Activated T-helper 2 cell treated with anti-CD3 and anti-CD28 coated beads, Interferon-gamma antibody, Interleukin-2, Interleukin-4, amounts not matched to agents 10 μg/mL and 5 μg/mL and 100 μg/mL, durations not matched to agents 14 hours and 24 hours and 36 hours (primary cell): ENCODE measurements around the gene MUC5AC. TPM values are rescaled to one million over a fixed set of nuclear protein-coding genes. Genes with fewer than 3 reads are reported as not detected.

Experiments
- DNase-seq: peaks from one replicate; pipeline ENCODE4 v3.0.0; 2021; ENCODE audit warnings: low spot score
- H3K27ac Mint-ChIP-seq: one replicate; pipeline ENCODE4 v1.8.0; 2021; ENCODE audit warnings: mixed read lengths
- H3K27me3 Mint-ChIP-seq: one replicate; pipeline ENCODE4 v1.8.0; 2021; ENCODE audit warnings: low read depth, mixed read lengths
- H3K36me3 Mint-ChIP-seq: one replicate; pipeline ENCODE4 v1.8.0; 2021; ENCODE audit warnings: low read depth, mixed read lengths
- H3K4me1 Mint-ChIP-seq: one replicate; pipeline ENCODE4 v1.8.0; 2021; ENCODE audit warnings: low read depth, mixed read lengths
- H3K4me3 Mint-ChIP-seq: one replicate; pipeline ENCODE4 v1.8.0; 2021; ENCODE audit warnings: low read depth, mild to moderate bottlenecking, moderate library complexity, mixed read lengths
- H3K9me3 Mint-ChIP-seq: one replicate; pipeline ENCODE4 v1.8.0; 2021; ENCODE audit warnings: mixed read lengths
- intact Hi-C: fragments of 100-400 bp; cut with micrococcal nuclease; formaldehyde crosslinking; loops from one replicate; pipeline ENCODE4 v1.15.1; 2023
- total RNA-seq: library from RNA; stranded (reverse); gene quantifications from 2 replicates; pipeline ENCODE4 v1.2.3, GENCODE V29; 2022

Gene MUC5AC
- total RNA-seq, 1 donor from 2014 or later, result not detected

DNA sequence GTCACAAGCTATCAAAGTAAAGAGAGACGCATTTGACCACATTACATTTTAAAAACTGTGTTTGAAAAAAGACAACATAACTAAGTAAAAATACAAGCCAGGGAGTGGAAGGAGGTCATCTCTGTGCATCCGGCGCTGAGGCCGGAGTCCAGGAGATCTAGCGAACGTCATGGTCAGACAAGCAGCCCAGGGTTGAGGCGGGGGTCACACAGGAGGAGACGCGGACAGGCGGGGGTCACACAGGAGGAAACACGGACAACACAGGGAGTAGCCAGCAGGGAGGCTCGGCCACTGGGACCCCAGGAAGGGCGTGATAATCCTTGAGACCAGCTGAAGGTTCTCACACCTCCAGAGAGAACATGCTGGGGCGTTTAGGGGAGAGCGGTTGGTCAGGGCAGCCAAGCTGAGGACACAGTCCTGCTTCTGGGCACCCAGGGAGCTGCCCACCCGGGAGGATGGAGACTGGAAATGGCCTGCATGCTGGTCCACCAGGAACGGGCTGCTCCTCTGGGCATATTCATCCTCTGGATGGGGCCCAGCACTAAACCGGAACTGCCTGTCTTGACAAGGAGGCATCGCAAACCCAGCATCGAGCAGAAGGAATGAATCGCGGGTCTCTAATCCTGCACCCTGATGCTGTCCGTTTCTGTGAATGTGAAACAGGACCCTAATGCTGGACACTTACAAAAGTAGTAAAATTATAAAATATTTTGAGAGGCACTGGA, 40.9 kb upstream of the MUC5AC start:
- no peak for DNase-seq
- Mint-ChIP-seq H3K27ac (no peak overlapping the region), H3K4me3 (no peak overlapping the region), H3K27me3 (no peaks in the 10 kb centered on the region), H3K36me3 (no peaks in the 10 kb centered on the region), H3K4me1 (no peaks in the 10 kb centered on the region), H3K9me3 (no peaks in the 10 kb centered on the region)
- intact Hi-C loops, result loop anchor here (10.0 kb wide), 1 partner anchor 398 kb away; no protein-coding TSS in a partner anchor

DNA sequence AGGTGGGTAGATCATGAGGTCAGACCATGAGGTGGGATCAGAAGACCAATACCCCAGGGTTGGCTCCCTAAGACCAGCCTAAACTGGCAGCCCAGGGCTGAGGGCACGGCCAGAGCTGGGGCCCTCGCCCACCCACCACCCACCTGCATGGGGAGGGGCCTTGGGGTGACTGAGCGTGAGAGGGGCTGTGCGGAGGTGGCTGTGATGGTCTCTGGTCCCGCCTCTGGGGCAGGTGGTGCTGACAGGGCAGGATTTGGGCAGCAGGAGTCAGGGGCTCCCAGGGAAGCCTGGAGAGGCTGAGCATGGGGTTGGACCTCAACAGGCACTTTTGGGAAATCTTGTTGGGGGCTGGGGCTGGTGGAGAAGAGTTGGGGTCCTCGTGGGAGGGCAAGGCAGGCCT, 39.8 kb upstream of the MUC5AC start:
- no peak for DNase-seq
- no peaks in the 10 kb centered on the region for H3K4me1 Mint-ChIP-seq
- no peaks in the 10 kb centered on the region for H3K36me3 Mint-ChIP-seq
- intact Hi-C loops, result loop anchor here (10.0 kb wide), 1 partner anchor 397 kb away; no protein-coding TSS in a partner anchor
- no peak overlapping the region for H3K27ac Mint-ChIP-seq
- no peaks in the 10 kb centered on the region for H3K27me3 Mint-ChIP-seq
- H3K9me3 Mint-ChIP-seq, result no peaks in the 10 kb centered on the region
- no peak overlapping the region for H3K4me3 Mint-ChIP-seq

DNA sequence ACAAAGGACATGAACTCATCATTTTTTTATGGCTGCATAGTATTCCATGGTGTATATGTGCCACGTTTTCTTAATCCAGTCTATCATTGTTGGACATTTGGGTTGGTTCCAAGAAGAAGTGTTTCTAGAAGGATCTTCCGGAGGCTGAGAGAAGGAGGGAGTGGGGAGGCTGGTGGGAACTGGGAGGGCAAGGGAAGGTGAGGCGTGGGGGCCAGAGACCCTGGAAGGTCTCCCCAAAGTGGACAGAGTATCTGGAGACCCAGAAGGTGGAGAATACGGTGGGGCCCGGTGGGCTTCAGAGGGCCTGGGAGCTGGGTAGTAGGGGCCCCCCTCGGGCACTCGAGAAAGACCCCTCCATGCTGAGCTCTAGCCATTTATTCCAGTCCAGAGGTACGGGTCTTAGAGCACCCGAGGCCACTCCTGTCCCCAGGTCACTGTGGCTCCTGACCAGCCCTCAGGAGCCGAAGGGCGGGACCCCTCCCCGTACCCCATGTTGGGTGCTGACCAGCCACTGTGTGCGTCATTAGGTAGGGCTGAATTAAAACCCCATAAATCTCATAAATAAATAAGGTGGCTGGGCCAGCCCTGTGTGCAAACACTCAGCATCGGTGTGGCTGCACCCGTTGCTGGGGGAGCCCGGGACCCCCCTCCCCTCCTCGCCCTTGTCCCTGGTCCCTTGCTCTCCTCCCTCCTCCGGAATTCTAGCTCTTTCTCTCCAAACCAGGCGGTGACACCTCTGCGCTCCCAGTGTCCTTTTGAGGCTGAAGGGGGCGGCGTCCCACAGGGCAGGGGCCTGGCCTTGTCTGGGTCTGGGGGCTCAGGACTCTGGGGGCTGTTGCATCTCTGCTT, 38.8 kb upstream of the MUC5AC start:
- no peak for DNase-seq
- Mint-ChIP-seq H3K27me3 (no peaks in the 10 kb centered on the region), H3K4me3 (no peak overlapping the region), H3K36me3 (no peaks in the 10 kb centered on the region), H3K4me1 (no peaks in the 10 kb centered on the region), H3K27ac (no peak overlapping the region), H3K9me3 (peaks cover under 1% of the 10 kb centered on the region)
- intact Hi-C loops, result loop anchor here (10.0 kb wide), 1 partner anchor 396 kb away; no protein-coding TSS in a partner anchor

- H3K4me1 Mint-ChIP-seq, result no peaks in the 10 kb centered on the region
- intact Hi-C loops, result loop anchor here (10.0 kb wide), 1 partner anchor 395 kb away; no protein-coding TSS in a partner anchor
- no peak for DNase-seq
- H3K27me3 Mint-ChIP-seq, result no peaks in the 10 kb centered on the region
- no peaks in the 10 kb centered on the region for H3K36me3 Mint-ChIP-seq
- peaks cover 7% of the 10 kb centered on the region for H3K9me3 Mint-ChIP-seq
- H3K27ac Mint-ChIP-seq, result no peak overlapping the region
- no peak overlapping the region for H3K4me3 Mint-ChIP-seq
These were observed 38.1 kb upstream of the MUC5AC start for GRCh38 chr11:1119604-1120146.

DNA sequence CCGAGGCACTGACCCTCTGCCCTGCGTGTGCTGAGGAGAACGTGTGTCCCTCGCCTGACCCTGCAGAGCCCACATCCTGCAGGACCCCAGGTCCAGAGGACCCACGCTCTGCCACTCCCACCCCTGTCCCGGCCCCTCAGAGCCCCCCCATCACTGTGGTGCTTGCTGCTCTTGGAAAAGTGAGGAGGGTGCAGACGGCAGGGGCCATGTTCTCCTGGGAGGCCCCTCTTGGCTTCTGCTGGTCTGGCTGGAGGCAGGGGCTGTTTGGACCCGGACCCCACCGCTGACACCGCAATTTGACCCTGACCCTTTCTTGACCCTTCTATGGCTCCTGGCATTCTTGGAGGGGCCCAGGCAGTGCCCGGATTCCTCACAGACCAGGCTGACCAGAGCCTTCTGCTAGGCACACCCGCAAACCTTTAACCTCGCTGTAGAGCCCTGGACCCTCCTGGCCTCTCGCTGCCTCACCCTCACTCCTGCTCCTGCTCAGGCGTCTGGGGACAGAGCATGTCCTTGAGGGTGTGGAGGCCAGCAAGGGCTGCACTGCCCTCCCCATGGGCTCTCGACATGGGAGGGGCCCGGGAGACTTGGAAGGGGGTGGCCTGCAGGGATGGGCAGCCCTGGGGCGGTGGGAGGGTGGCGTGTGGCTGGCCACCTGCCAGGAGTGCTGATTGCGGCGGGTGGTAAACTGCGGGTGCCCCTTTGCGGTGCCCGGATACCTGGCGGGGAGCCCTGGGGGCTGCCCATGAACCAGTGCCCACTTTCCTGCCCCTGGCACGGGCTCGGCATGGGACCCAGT, 37.0 kb upstream of the MUC5AC start:
- Mint-ChIP-seq H3K4me3 (no peak overlapping the region), H3K27me3 (no peaks in the 10 kb centered on the region), H3K4me1 (no peaks in the 10 kb centered on the region), H3K9me3 (peaks cover 17% of the 10 kb centered on the region), H3K27ac (no peak overlapping the region), H3K36me3 (no peaks in the 10 kb centered on the region)
- DNase-seq, result no peak
- intact Hi-C loops, result no loop called here

GRCh38 chr11:1121331-1121812, 36.4 kb upstream of the MUC5AC start:
- Mint-ChIP-seq H3K27ac (no peak overlapping the region), H3K4me1 (no peaks in the 10 kb centered on the region), H3K36me3 (no peaks in the 10 kb centered on the region), H3K27me3 (no peaks in the 10 kb centered on the region), H3K9me3 (peaks cover 17% of the 10 kb centered on the region), H3K4me3 (no peak overlapping the region)
- no peak for DNase-seq
- intact Hi-C loops, result no loop called here

DNA sequence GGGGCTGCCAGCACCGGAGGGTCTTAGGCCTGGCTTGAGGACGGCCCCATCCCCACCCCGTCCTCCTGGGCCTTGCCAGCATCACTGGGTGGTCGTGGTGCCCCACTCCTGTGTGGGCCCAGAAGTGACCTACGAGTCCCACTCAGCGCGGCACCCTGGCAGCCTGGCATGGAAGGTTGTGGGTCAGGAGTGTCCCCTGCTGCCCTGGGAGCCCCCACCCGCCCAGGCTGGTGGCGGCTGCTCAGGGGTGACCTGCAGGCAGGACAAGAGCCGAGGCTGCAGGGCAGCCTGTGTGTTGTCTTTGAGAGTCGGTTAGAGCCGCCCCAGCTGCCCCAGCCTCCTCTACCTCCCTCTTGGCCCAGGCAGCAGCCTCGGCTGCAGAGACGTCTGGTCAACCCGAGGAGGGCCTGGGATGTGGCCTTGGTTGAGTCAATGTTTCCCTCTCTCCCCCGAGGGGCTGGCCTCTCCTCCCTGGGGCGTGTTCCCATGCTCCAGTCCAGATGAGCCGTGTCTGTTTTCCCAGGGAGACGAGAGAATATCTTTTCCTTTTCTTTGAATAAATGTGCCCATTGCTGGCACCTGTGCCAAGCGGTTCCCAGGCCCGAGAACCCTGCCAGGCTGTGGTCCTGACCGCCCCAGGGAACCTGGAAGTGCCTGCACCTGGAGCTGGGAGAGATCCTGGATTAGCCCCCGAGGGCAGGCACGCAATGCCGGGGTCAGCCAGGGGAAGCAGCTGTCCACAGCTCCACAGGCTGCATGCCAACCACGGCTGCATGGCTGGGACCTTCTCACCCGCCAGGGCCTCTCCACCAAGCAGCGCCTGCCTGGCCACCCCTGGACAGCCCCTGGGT, 35.7 kb upstream of the MUC5AC start:
- no peaks in the 10 kb centered on the region for H3K36me3 Mint-ChIP-seq
- intact Hi-C loops, result no loop called here

DNA sequence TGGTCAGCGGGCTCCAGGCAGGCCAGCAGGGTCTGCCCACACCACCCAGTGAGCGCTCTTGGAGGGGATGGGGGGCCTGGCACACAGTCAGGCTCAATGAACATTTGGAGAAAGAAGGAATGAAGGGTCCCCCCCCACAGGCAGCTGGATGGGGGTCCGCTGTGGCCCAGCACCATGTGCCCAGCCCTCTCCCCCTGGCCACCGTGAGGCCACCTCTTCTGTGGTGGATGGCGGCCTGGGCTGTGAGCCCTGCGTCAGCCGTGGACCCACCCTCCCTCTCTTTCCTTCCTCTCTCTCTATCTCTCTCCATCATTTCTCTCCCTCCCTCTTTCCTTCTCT, 35.1 kb upstream of the MUC5AC start:
- no peak overlapping the region for H3K27ac Mint-ChIP-seq
- H3K9me3 Mint-ChIP-seq, result peaks cover 17% of the 10 kb centered on the region
- no peaks in the 10 kb centered on the region for H3K27me3 Mint-ChIP-seq
- intact Hi-C loops, result no loop called here
- no peak for DNase-seq
- no peaks in the 10 kb centered on the region for H3K36me3 Mint-ChIP-seq
- no peaks in the 10 kb centered on the region for H3K4me1 Mint-ChIP-seq
- H3K4me3 Mint-ChIP-seq, result no peak overlapping the region

More for the DNA sequence above, 35.7 kb upstream of the MUC5AC start:
- Mint-ChIP-seq H3K9me3 (peaks cover 17% of the 10 kb centered on the region), H3K4me3 (no peak overlapping the region), H3K4me1 (no peaks in the 10 kb centered on the region), H3K27ac (no peak overlapping the region), H3K27me3 (no peaks in the 10 kb centered on the region)
- DNase-seq, result no peak

GRCh38 chr11:1123970-1124369, 33.8 kb upstream of the MUC5AC start:
- Mint-ChIP-seq H3K9me3 (peaks cover 17% of the 10 kb centered on the region), H3K4me3 (no peak overlapping the region), H3K27me3 (no peaks in the 10 kb centered on the region), H3K36me3 (no peaks in the 10 kb centered on the region), H3K4me1 (no peaks in the 10 kb centered on the region), H3K27ac (no peak overlapping the region)
- intact Hi-C loops, result no loop called here
- DNase-seq, result no peak

- Mint-ChIP-seq H3K4me1 (no peaks in the 10 kb centered on the region), H3K4me3 (no peak overlapping the region), H3K27me3 (no peaks in the 10 kb centered on the region), H3K36me3 (no peaks in the 10 kb centered on the region), H3K9me3 (peaks cover 17% of the 10 kb centered on the region), H3K27ac (no peak overlapping the region)
- no peak for DNase-seq
- intact Hi-C loops, result no loop called here
These were observed 31.9 kb upstream of the MUC5AC start for GRCh38 chr11:1125803-1126202.

DNA sequence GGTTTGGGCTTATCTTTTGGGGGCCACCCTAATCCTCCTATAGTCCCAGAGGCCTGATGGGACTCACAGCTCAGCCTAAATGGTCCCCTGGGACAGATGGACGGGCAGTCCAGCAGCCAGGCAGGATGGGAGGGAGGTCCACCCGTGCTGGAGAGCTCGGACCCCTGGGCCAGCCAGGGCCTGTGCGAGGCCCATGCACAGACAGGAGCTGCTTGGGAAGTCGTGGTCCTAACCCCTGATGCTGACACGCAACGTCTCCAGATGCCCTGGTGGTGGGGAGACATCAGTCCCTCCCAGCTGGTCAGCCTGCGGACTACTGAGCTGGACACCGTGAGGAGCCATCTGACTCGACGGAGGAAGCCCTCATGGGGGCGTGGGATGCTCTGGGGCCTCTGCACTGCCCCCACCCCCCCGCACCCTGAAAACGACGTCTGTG, 31.2 kb upstream of the MUC5AC start:
- Mint-ChIP-seq H3K9me3 (peaks cover 17% of the 10 kb centered on the region), H3K27ac (no peak overlapping the region), H3K4me3 (no peak overlapping the region), H3K27me3 (no peaks in the 10 kb centered on the region), H3K4me1 (no peaks in the 10 kb centered on the region), H3K36me3 (no peaks in the 10 kb centered on the region)
- no peak for DNase-seq
- intact Hi-C loops, result no loop called here
